Breast epithelium (tissue), 3 donors: ENCODE results near the gene LMO3.

Experiments
- CTCF ChIP-seq, 3 donors: fragments of 450-650 bp; IDR thresholded peaks; one replicate each; pipeline ENCODE4 v1.5.1; 2016 to 2017; ENCODE audit warnings: antibody characterized with exemption in 3 of 3, mild to moderate bottlenecking in 3 of 3, moderate library complexity in 3 of 3
- POLR2A ChIP-seq: fragments of 450-650 bp; IDR thresholded peaks from one replicate; pipeline ENCODE4 v1.6.1; 2016; ENCODE audit warnings: antibody characterized with exemption, mild to moderate bottlenecking, moderate library complexity

GRCh38 chr12:16530268-16530850 is 75.6 kb downstream of the LMO3 start:
- TF ChIP-seq CTCF (IDR thresholded peaks at IDR 0.05) (no peak), POLR2A (no peak)
